HG02981 (cell line): Measurements from ENCODE around the gene ARID1B.

Source experiments
- ATAC-seq: cut with Tn5 transposase; IDR thresholded peaks from one replicate; pipeline ENCODE4 v1.9.1; 2021; ENCODE audit warnings: mild to moderate bottlenecking, moderate library complexity; ENCODE audit not compliant: unreplicated experiment

ARID1B gene

DNA sequence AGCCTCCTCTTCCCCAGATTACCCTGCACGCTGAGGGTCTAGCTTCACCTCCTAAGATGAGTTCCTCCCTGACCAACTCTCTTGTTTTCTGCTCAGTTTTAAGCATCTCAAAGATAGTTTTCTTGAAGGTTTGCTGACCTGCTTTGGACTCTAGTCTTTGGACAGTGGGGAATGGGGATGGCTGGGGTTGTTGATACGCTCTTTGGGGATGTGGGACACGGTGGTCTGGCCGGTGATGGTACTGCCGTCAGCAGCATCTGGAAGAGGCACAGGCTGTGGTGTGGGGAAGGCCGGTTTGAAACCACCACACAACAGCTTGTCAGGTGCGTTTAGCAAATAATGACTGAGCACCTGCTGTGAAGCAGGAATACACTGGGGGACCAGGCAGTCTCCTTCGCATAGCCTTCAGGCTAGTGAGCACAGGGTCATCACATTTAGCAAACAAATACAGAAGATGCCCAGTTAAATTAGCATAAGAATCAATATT lies 452.0 kb downstream of the ARID1B start:
- no peak for ATAC-seq

DNA sequence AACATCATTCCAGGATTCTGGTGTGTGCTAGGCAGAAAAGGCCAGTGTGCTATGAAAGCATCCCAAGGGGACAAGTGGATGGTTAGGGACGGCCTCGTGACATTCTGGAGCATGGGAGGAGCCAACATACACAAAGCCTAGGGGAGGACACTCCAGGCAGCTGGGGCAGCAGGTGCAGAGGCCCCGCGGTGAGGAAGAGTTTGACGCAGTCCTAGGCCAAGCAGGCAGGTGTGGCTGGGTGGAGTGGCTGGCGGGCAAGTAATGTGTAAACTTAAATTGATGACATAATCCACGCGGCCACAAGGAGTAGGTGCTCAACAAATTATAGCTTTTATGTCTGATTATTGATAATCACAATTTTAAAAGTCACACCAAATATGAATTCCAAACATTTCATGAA lies 452.5 kb downstream of the ARID1B start:
- ATAC-seq: no peak

- ATAC-seq: no peak
Observed at GRCh38 chr6:157230910-157231309, 453.7 kb downstream of the ARID1B start.

- ATAC-seq: no peak
Observed at GRCh38 chr6:157232161-157232895, 455.1 kb downstream of the ARID1B start.

DNA sequence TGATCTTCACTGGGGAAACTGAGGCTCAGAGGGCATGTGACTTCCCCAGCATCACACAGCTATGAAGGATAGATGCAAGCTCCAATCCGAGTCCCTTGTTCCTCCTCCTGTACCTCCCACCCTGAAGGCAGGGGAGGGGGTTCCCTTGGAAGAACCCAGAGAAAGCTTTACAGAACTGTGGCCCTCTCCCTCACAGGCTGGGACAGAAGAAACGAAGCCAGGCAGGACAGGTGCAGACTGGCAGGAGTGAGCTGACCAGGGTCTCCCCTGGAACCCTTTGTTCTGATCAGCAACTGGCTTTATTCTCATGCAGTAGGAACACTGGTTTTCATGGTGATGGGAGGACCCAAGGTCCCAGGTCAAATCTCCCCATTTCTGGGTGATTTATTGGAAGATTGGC lies 456.0 kb downstream of the ARID1B start:
- ATAC-seq: no peak

DNA sequence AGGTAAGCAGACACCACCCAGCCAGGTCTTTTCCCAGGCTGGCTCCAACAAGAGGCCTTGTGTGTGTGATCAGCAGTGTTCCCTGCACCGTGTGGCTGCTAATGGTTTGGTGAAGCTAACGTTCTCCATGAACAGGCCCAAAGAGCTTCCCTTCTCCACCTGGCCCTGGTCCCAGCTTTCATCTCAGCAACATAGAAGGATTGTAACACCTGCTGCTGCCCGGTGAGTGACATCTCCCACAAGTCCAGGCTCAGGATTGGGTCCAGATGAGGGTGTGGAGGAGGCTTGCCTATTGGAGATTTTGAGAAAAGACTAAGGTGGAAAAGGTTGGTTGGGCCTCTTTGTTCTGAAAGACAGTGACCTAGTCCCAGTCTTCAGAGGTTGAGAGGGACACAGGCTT lies 456.5 kb downstream of the ARID1B start:
- ATAC-seq: no peak

GRCh38 chr6:157235600-157236039 lies 458.4 kb downstream of the ARID1B start:
- ATAC-seq: peak; percentile 46

DNA sequence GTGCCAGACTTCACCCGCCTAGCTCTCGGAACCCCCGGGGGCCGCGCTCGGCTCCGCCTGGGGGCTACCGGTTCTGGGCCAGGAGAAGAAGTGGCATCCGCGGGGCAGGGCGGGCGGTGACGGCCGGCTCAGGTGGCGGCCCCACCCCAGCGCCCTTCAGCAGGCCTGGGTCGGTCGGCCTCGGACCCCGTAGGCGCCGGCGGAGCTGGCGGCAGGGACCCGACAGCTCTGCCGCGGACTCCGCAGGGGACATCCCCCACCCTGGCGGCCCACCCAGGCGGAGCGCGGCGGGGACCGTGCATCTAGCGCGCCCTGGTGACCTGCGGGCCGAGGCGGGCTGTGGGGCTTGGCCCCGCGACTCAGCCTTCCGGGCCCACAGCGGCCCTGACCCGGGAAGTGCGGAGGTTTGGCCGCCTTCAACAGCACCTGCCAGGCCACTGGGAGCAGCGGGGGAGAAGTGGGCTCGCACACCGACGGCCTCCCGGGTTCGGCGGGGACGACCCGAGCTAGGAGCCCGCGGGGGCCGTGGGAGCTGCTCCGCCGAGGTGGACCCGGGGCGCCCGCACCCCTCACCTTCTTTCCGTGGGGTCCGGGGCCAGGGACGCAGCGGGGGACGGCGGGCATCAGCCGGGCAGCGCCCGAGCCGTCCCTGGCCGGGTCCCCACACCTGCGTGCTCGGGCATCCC lies 459.0 kb downstream of the ARID1B start:
- ATAC-seq: peak; percentile 29

DNA sequence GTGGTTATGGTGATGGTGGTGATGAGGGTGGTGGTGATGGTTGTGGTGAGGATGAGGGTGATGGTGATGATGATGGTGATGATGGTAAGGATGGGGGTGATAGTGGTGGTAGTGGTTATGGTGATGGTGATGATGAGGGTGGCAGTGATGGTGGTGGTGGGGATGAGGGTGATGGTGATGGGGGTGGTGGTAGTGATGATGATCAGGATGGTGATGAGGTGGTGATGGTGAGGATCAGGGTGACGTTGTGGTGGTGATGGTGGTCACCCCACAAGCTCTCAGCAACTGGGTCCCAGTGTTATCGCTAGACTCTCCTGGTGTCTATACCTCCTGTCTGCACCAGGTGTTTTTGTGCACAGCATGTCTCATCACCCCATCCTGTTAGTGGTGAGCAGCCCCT lies 461.2 kb downstream of the ARID1B start:
- ATAC-seq: no peak

DNA sequence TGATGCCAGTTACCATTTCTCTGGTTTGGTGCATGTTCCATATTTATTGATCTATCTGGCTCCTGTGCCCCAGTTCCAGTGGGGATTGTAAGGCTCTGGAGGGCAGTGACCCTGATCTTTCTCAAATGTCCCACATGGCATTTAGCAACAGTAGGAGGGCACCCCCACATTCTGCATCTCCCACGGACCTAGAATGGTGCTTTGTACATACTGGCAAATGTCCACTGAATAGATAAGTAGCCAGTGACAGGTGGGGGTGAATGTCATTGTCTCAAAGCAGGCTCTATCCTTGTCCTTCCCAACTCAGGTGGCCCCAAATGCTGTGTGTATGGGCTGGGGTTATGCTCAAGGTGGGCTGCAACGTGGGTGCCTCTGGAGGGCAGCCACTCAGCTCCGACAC lies 462.0 kb downstream of the ARID1B start:
- no peak for ATAC-seq

DNA sequence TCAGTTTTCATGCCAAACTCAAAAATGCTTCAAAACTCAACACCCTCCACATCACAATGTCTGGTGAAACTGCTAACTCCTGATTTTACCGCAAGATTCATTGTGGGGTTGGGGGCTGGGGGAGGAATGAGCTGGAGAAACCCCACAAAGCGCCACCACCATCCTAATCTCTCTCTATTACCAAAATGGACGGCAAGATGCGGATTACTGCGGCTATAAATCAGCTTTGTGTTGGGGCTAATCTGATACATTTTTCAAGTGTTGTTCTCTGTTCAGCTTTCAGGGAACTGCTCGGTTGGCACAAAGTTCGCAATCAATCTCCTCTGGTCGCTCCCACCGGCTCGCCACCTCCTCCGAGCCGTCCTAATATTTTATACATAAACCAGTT lies 462.5 kb downstream of the ARID1B start:
- no peak for ATAC-seq

GRCh38 chr6:157240059-157240959 lies 463.1 kb downstream of the ARID1B start:
- ATAC-seq: no peak

- ATAC-seq: no peak
Observed at GRCh38 chr6:157240960-157241311, 463.8 kb downstream of the ARID1B start.

GRCh38 chr6:157242791-157243190 lies 465.6 kb downstream of the ARID1B start:
- no peak for ATAC-seq

GRCh38 chr6:157244175-157244574 lies 467.0 kb downstream of the ARID1B start:
- ATAC-seq: no peak

DNA sequence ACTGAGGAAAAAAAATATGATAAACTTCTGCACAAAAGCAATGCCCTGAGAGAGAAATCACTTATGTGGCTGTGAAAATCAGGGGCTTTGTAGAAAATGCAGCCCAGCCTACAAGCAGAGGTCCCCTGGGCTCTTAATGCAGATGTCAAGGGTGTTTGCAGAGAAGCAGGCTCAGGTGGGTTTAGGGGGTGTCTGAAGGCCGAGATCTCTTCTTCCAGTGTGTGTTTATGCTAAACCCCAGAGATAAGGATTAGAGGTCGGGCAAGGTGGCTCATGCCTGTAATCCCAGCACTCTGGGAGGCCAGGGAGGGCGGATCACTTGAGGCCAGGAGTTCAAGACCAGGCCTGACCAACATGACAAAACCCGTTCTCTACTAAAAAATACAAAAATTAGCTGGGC lies 467.6 kb downstream of the ARID1B start:
- no peak for ATAC-seq

DNA sequence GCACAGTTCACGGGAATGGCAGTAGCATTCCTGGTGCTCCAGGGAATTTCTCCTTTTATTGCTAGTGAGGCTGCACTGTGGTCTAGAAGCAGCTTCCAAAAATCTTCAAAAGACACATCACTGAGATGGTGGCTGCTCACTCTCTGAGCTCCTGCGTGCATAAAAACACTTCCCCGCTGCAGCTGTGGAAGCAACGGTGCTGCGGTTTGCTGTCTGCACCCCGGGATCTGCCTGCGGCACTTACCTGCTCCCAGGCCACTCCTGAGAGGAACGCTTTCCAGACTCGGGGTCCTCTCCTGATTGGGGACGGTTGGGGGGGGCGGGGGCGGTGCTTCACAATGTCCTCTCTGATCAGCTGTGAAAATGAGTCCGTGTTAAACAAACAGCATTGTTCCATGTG lies 468.3 kb downstream of the ARID1B start:
- no peak for ATAC-seq

DNA sequence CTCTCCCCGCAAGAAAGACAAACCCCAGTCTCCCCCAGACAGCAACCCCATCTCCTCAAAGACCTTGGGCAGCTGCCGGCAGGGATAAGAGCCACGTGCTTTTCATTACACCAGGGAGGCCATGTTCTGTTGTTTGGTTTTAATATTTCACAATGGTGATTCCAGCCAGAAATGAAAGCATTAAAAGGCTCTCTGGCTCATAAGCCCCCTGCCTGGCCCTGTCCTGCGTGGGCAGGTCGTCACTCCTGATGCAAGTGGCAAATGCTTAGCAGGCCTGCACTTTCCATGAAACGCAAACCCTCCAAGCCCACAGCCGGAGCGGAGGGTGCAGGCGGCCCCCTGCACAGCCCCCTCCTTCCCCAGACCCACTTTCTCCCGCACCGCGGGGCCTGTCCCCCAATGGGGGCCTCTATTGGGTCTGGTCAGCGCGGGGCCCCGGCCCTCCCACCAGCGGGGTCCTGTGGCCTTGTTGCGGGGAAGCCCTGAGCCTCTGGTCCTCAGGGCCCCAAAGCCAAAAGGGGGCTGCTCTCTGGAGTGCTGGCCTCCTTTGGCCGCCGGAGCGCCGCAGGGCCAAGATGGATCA lies 469.0 kb downstream of the ARID1B start:
- ATAC-seq: no peak

DNA sequence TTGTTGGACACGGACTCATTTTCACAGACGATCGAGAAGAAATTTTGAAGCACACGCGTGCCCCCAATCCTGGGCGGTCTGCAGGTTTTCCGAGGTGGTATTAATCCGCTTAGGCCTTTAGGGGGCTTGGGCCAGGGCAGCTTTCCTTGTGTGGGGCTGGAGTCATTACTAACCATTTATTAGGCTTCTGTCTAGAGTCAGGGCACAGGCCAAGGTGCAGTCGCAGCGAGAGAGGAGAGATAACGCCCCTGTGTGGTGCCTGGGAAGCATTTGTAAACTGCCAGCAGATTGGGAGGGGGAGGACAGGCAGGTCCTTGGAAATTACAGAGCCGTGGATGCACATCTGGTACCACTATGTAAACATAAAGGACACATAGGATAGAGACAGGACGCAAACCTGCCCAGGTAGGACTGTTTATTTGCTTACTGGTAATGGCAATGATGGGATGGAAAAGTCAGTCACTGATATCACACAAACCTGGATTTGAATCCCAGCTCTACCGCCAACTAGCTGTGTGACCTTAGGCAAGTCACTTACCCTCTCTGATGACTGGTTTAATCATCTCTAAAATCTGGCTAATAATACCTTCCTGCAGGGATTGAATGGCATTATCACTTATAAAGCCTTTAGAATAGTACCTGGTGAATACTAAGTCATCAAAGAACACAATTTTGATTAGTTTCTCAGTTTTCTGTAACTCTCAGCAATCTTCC lies 469.8 kb downstream of the ARID1B start:
- ATAC-seq: no peak

DNA sequence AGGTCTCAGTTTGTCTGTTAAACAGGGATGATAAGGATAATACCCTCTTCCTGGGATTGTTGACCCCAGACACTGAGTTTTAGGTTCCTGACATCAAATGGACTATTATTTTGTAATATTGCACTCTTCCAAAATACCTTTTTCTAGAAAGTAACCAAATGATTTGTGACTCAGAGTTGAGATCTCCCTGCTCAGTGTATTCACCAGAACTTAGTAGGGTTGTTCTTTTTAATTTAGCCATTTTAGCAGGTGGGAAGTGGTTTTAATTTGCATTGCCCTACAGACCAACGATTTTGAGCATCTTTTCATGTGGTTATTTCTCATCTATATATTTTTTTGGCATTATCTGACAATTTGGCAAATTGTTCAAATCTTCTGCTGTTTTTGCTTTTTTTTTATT lies 471.1 kb downstream of the ARID1B start:
- ATAC-seq: no peak

- no peak for ATAC-seq
Observed at GRCh38 chr6:157249826-157250225, 472.6 kb downstream of the ARID1B start.
